K562 (cell line): ENCODE results near the gene RABGAP1. TPM values are rescaled to one million over a fixed set of nuclear protein-coding genes. Genes with fewer than 3 reads are reported as not detected.

Source experiments
- ATAC-seq: fragments of 200-7000 bp; cut with Tn5 transposase; 3 replicates; pipeline ENCODE4 v1.9.1; 2020; ENCODE audit warnings: moderate library complexity
- BruUV-seq: library from RNA; stranded (reverse); fragments of 400-500 nt; replicated peaks from 2 replicates; lab custom pipeline; 2021; lab: Mats Ljungman, UMichigan
- CTCF ChIA-PET: fragments of 300-600 bp; formaldehyde crosslinking; extraction: SDS; loops from one replicate; lab custom pipeline; 2021; ENCODE audit warnings: low intra/inter-chr PET ratio; lab: Yijun Ruan, JAX
- POLR2A ChIA-PET: fragments of 300-600, 350-650 bp; sonication (Branson Sonifier 250); formaldehyde crosslinking; extraction: SDS; loops from one replicate; lab custom pipeline; 2021; ENCODE audit warnings: antibody characterized with exemption, inconsistent platforms; lab: Yijun Ruan, JAX
- DNase-seq, 4 experiments: peaks; one replicate each; pipeline versions ENCODE4 v3.0.0 to v3.0.0-alpha.2; 2011 to 2018; ENCODE audit warnings: low spot score in 3 of 4, mixed read lengths in 3 of 4; ENCODE audit errors: extremely low read depth in 1 of 4
- FAIRE-seq: peaks from 2 replicates; lab custom pipeline; 2011; peaks lifted over from hg19 to GRCh38; lab: Jason Lieb, UNC
- H2AFZ ChIP-seq: 2 replicates; pipeline ENCODE4 v1.6.0; 2011; ENCODE audit warnings: low read depth, low read length, control low read depth, inconsistent platforms
- H3K27ac ChIP-seq: fragments of 200-600 bp; 3 replicates; pipeline ENCODE4 v1.8.0; 2011; ENCODE audit warnings: low read depth, mild to moderate bottlenecking, control low read depth, inconsistent platforms, low read length, moderate library complexity, mixed read lengths; ENCODE audit errors: extremely low read depth
- H3K27me3 ChIP-seq, 2 experiments: fragments of 300-600 bp in 1 of 2; 2 replicates in 1 of 2; 3 replicates in 1 of 2; pipeline versions ENCODE4 v1.6.0 to v1.8.0; 2011; ENCODE audit warnings: inconsistent platforms in 2 of 2, low read length in 2 of 2, mild to moderate bottlenecking in 1 of 2, mixed read lengths in 1 of 2, moderate library complexity in 1 of 2; ENCODE audit not compliant: control insufficient read depth in 2 of 2, insufficient read depth in 2 of 2
- H3K36me3 ChIP-seq: fragments of 300-600 bp; 3 replicates; pipeline ENCODE4 v1.8.0; 2011; ENCODE audit warnings: mild to moderate bottlenecking, low read length, inconsistent platforms; ENCODE audit not compliant: control insufficient read depth, insufficient read depth
- H3K4me1 ChIP-seq, 2 experiments: fragments of 200-600 bp in 1 of 2; replicated peaks in 1 of 2; 2 replicates in 1 of 2; 3 replicates in 1 of 2; pipeline versions ENCODE4 v1.5.1 to v1.8.0; 2011; ENCODE audit warnings: inconsistent platforms in 2 of 2, low read length in 2 of 2, mild to moderate bottlenecking in 1 of 2, mixed read lengths in 1 of 2, moderate library complexity in 1 of 2; ENCODE audit not compliant: control insufficient read depth in 2 of 2, insufficient read depth in 2 of 2
- H3K4me2 ChIP-seq: 2 replicates; pipeline ENCODE4 v1.6.1; 2011; ENCODE audit warnings: low read length, control low read depth, inconsistent platforms, mixed read lengths; ENCODE audit not compliant: insufficient read depth
- H3K4me3 ChIP-seq: fragments of 200-600 bp; sonication (generic), shearing (Covaris generic); 2 replicates; pipeline ENCODE4 v1.5.1; 2016; ENCODE audit warnings: control low read depth, inconsistent platforms
- H3K79me2 ChIP-seq: fragments of 200-600 bp; 3 replicates; pipeline ENCODE4 v1.8.0; 2011; ENCODE audit warnings: low read length, inconsistent platforms; ENCODE audit not compliant: control insufficient read depth, insufficient read depth
- H3K9ac ChIP-seq, 2 experiments: 2 replicates each; pipeline versions ENCODE4 v1.6.0 to v1.6.1; 2011; ENCODE audit warnings: low read depth in 2 of 2, low read length in 2 of 2, control low read depth in 1 of 2, inconsistent platforms in 1 of 2, mild to moderate bottlenecking in 1 of 2, mixed read lengths in 1 of 2; ENCODE audit not compliant: insufficient read depth in 1 of 2
- H3K9me1 ChIP-seq: one replicate; pipeline ENCODE4 v1.6.0; 2011; ENCODE audit warnings: inconsistent platforms, mild to moderate bottlenecking, low read length, moderate library complexity; ENCODE audit not compliant: control insufficient read depth, insufficient read depth
- H3K9me3 ChIP-seq: replicated peaks from 2 replicates; pipeline ENCODE4 v1.5.1; 2011; ENCODE audit warnings: low read depth, low read length, inconsistent platforms; ENCODE audit not compliant: control insufficient read depth, insufficient read depth
- H4K20me1 ChIP-seq: replicated peaks from 2 replicates; pipeline ENCODE4 v1.6.1; 2011; ENCODE audit warnings: low read length, inconsistent platforms, mixed read lengths; ENCODE audit not compliant: control insufficient read depth, insufficient read depth
- BACH1 ChIP-seq: fragments of 200-800 bp; sonication (Bioruptor generic); IDR thresholded peaks from 2 replicates; pipeline ENCODE4 v1.6.1; 2016; ENCODE audit warnings: missing genetic modification characterization, missing compliant biosample characterization
- CXXC5 ChIP-seq: fragments of 250-450 bp; sonication (Bioruptor Pico); IDR thresholded peaks from 2 replicates; pipeline ENCODE4 v1.8.0; 2022; ENCODE audit warnings: inconsistent platforms, mild to moderate bottlenecking, moderate library complexity
- GATA2 ChIP-seq: sonication (generic); formaldehyde crosslinking; IDR thresholded peaks from 2 replicates; pipeline ENCODE4 v1.4.0; 2020; ENCODE audit warnings: mild to moderate bottlenecking, missing genetic modification reagents
- HDAC8 ChIP-seq: fragments of 450-650 bp; IDR thresholded peaks from 2 replicates; pipeline ENCODE4 v1.6.1; 2016; ENCODE audit warnings: mild to moderate bottlenecking, missing genetic modification characterization, moderate library complexity, missing compliant biosample characterization
- NR2F6 ChIP-seq: fragments of 450-650 bp; formaldehyde crosslinking; IDR thresholded peaks from 2 replicates; pipeline ENCODE4 v1.4.0; 2020; ENCODE audit warnings: mild to moderate bottlenecking
- PHF20 ChIP-seq: fragments of 450-650 bp; IDR thresholded peaks from 2 replicates; pipeline ENCODE4 v1.6.1; 2018; ENCODE audit not compliant: partially characterized antibody
- RFX5 ChIP-seq: IDR thresholded peaks from 2 replicates; pipeline ENCODE4 v1.6.1; 2011; ENCODE audit warnings: low read depth, mild to moderate bottlenecking, improper control_type of control experiment, low read length
- SIN3B ChIP-seq: fragments of 450-650 bp; IDR thresholded peaks from 2 replicates; pipeline ENCODE4 v1.6.1; 2017; ENCODE audit warnings: low read depth, mild to moderate bottlenecking, moderate library complexity
- SLC30A9 ChIP-seq: fragments of 250-450 bp; sonication (Bioruptor Pico); IDR thresholded peaks from 2 replicates; pipeline ENCODE4 v1.8.0; 2022; ENCODE audit warnings: mild to moderate bottlenecking, moderate library complexity
- SNRNP70 ChIP-seq: fragments of 200-400 bp; formaldehyde crosslinking; optimal IDR thresholded peaks from 2 replicates; pipeline ENCODE3; 2017; ENCODE audit warnings: low read depth, low read length
- STAT5A ChIP-seq: IDR thresholded peaks from 2 replicates; pipeline ENCODE4 v1.6.1; 2012; ENCODE audit warnings: low read length, inconsistent platforms, borderline replicate concordance
- TFAP4 ChIP-seq: sonication (generic); formaldehyde crosslinking; IDR thresholded peaks from 2 replicates; pipeline ENCODE4 v1.8.0; 2022; ENCODE audit warnings: missing genetic modification reagents, mild to moderate bottlenecking, moderate library complexity, borderline replicate concordance
- ZBTB11 ChIP-seq, 3 experiments: fragments of 200-800 bp in 1 of 3; fragments of 250-450 bp in 1 of 3; fragments of 450-650 bp in 1 of 3; sonication (Bioruptor Pico) in 1 of 3; sonication (Bioruptor generic) in 1 of 3; formaldehyde crosslinking in 1 of 3; IDR thresholded peaks; 2 replicates each; pipeline versions ENCODE4 v1.6.1 to v1.8.0; 2016 to 2022; ENCODE audit warnings: mild to moderate bottlenecking in 2 of 3, missing genetic modification characterization in 2 of 3, missing compliant biosample characterization in 1 of 3, moderate library complexity in 1 of 3
- ZNF174 ChIP-seq: fragments of 250-450 bp; sonication (Bioruptor Pico); IDR thresholded peaks from 2 replicates; pipeline ENCODE4 v1.4.0; 2020; ENCODE audit warnings: mild to moderate bottlenecking
- ZNF197 ChIP-seq: fragments of 200-800 bp; sonication (Bioruptor generic); IDR thresholded peaks from 2 replicates; pipeline ENCODE4 v1.6.1; 2016; ENCODE audit warnings: low read depth, missing genetic modification characterization, missing compliant biosample characterization
- WGBS: fragments of 100-300 bp; shearing (Covaris generic); methylation state at CpG from one replicate; pipeline ENCODE4 v1.1.6; 2016; ENCODE audit warnings: low coverage, mixed read lengths; ENCODE audit not compliant: insufficient coverage; ENCODE audit errors: missing lambda C conversion rate; 5-methylcytosine and 5-hydroxymethylcytosine counted together
- in situ Hi-C: fragments of 300-500 bp; cut with MboI; formaldehyde crosslinking; loops from 4 replicates; pipeline ENCODE4 v1.15.0; 2018; ENCODE audit warnings: inconsistent platforms, mixed read lengths
- intact Hi-C: fragments of 100-400 bp; cut with micrococcal nuclease; formaldehyde crosslinking; loops from 2 replicates; pipeline ENCODE4 v1.14.2; 2022
- polyA plus RNA-seq, 8 experiments: library from polyadenylated mRNA; depleted of rRNA in 4 of 8; stranded (reverse) in 5 of 8; unstranded in 3 of 8; fragments of >200 nt; fragmentation: Nextera tagmentation in 2 of 8; fragmentation: Illumina TruSeq in 1 of 8; extraction: Ambion mirVana in 2 of 8; extraction: Trizol in 1 of 8; gene quantifications; 2 replicates each; pipeline versions ENCODE4 v1.2.1 to v1.2.3, GENCODE V29; 2011 to 2014; ENCODE audit warnings: inconsistent platforms in 1 of 8, missing spikeins in 1 of 8
- total RNA-seq, 7 experiments: library from RNA; depleted of rRNA in 6 of 7; stranded (reverse); fragments of >200 nt in 6 of 7; fragmentation: Illumina TruSeq in 2 of 7; extraction: Trizol in 2 of 7; gene quantifications; 2 replicates each; pipeline versions ENCODE4 v1.2.1 to v1.2.3, GENCODE V29; 2011 to 2021; ENCODE audit warnings: low replicate concordance in 1 of 7

The RABGAP1 gene
- total and polyA plus RNA-seq, 9 of the 15 experiments (the other 6 are each of a cell fraction or from before 2014, with no cell fraction given), result 1.5 to 22.7 (median 13.1) TPM

- no TSS peak for BruUV-seq
- Histone ChIP-seq H3K27ac (peak overlapping the region; percentile 91), H3K4me1 (peaks cover 3 to 7% of the 10 kb centered on the region in 2 experiments; a peak in 3 of 5 replicates), H3K4me2 (peak overlapping the region; percentile 86), H3K27me3 (no peaks in the 10 kb centered on the region), H3K9me1 (no peaks in the 10 kb centered on the region), H3K9ac (peak overlapping the region; percentile 95 to 98), H3K9me3 (no peaks in the 10 kb centered on the region), H3K79me2 (peaks cover 55% of the 10 kb centered on the region), H3K36me3 (peaks cover 8% of the 10 kb centered on the region; the same call in 2 of the 3 replicates), H4K20me1 (no peaks in the 10 kb centered on the region), H3K4me3 (peak overlapping the region; percentile 71), H2AFZ (peak overlapping the region; percentile 91)
- CTCF ChIA-PET, result no interaction called here
- intact Hi-C loops, result loop anchor here (1.0 kb wide), 1 partner anchor 27 kb away; the partner anchor contains the start of gene ZBTB26
- in situ Hi-C loops, result no loop called here
- POLR2A ChIA-PET, result interaction anchor here (0.5 to 2.1 kb wide), 8 partner anchors 9 to 446 kb away, joined by 3 to 14 read pairs (median 4); partner anchors contain the start of gene ZBTB6
- ATAC-seq (peak; percentile 79), FAIRE-seq (no peak), DNase-seq (peak in 3 of 4 experiments; percentile 11 to 62 (median 48))
- 2% methylated on average over 8 of the region's 8 CpGs for WGBS
- TF ChIP-seq GATA2 (CRISPR knock-in tag) (no peak), ZNF197 (CRISPR knock-in tag) (0 out of 2 replicates have a peak, but pooled peaks have one; percentile 10), ZNF174 (CRISPR knock-in tag) (no peak), SLC30A9 (CRISPR knock-in tag) (no peak), NR2F6 (CRISPR knock-in tag) (no peak), HDAC8 (tag) (no peak), BACH1 (tag) (no peak), STAT5A (no peak; the same call in 1 of the 2 replicates), SIN3B (no peak), SNRNP70 (no peak), RFX5 (no peak), CXXC5 (no peak), PHF20 (no peak), TFAP4 (CRISPR knock-in tag) (0 out of 2 replicates have a peak, but pooled peaks have one; percentile 29), ZBTB11 (CRISPR knock-in tag; IDR thresholded peaks at IDR 0.05) (peak in 2 of 3 experiments; percentile 25 to 50; a peak in 3 of 6 replicates)
Observed at GRCh38 chr9:122904466-122904822, 36.4 kb upstream of the RABGAP1 start.
